Body of pancreas (tissue), 4 donors: ENCODE measurements around the gene CCDC141. TPM values are rescaled to one million over a fixed set of nuclear protein-coding genes. Genes with fewer than 3 reads are reported as not detected.

Experiments used
- ATAC-seq: fragments of 150-250 bp; one replicate; pipeline ENCODE4 v1.9.1; 2016
- DNase-seq, 4 donors: peaks; one replicate each; pipeline ENCODE4 v3.0.0-alpha.2; 2019
- H3K27ac ChIP-seq, 4 donors: fragments of 200-600 bp; sonication (generic); 1 replicate in 3 of 4; 2 replicates in 1 of 4; pipeline versions ENCODE4 v1.5.1 to v1.6.1; 2016 to 2019; ENCODE audit warnings: mild to moderate bottlenecking in 1 of 4, mixed read lengths in 1 of 4, moderate library complexity in 1 of 4
- H3K27me3 ChIP-seq, 2 donors: fragments of 200-600 bp; sonication (generic); one replicate each; pipeline ENCODE4 v1.6.0; 2016; ENCODE audit warnings: mild to moderate bottlenecking in 1 of 2
- H3K36me3 ChIP-seq, 2 donors: fragments of 200-600 bp; sonication (generic); replicated peaks in 1 of 2; 2 replicates each; pipeline ENCODE4 v1.5.1; 2016; ENCODE audit warnings: low read depth in 2 of 2; ENCODE audit not compliant: insufficient read depth in 1 of 2
- H3K4me1 ChIP-seq: fragments of 200-600 bp; sonication (generic); one replicate; pipeline ENCODE4 v1.6.0; 2016
- H3K4me3 ChIP-seq, 2 donors: fragments of 200-600 bp; sonication (generic); 1 replicate in 1 of 2; 2 replicates in 1 of 2; pipeline ENCODE4 v1.5.1; 2016 to 2019
- H3K9me3 ChIP-seq, 3 donors: fragments of 200-600 bp; sonication (generic); 1 replicate in 2 of 3; 2 replicates in 1 of 3; pipeline ENCODE4 v1.5.1; 2016
- POLR2A ChIP-seq, 3 donors: fragments of 450-650 bp; IDR thresholded peaks; one replicate each; pipeline ENCODE4 v1.6.1; 2016; ENCODE audit warnings: antibody characterized with exemption in 3 of 3, mild to moderate bottlenecking in 2 of 3
- WGBS, 2 donors: methylation state at CpG; one replicate each; pipeline ENCODE4 v1.1.5; 2017; 5-methylcytosine and 5-hydroxymethylcytosine counted together
- intact Hi-C: fragments of 100-400 bp; cut with DNase I; formaldehyde crosslinking; loops from one replicate; pipeline ENCODE4 v1.15.1; 2023
- total RNA-seq, 2 donors: library from RNA; depleted of rRNA; stranded (reverse); fragments of >200 nt; gene quantifications; one replicate each; pipeline ENCODE4 v1.1.0, GENCODE V29; 2016
- TF ChIP-seq, protein P1 (sequence below), 7 experiments: fragments of 450-650 bp in 4 of 7; fragments of 200-600 bp in 3 of 7; sonication (generic) in 3 of 7; IDR thresholded peaks; one replicate each; pipeline ENCODE4 v1.5.1; 2016 to 2019; ENCODE audit warnings: antibody characterized with exemption in 7 of 7

The CCDC141 gene
- total RNA-seq, 2 donors from 2014 or later: 13.7 to 19.4 TPM

DNA sequence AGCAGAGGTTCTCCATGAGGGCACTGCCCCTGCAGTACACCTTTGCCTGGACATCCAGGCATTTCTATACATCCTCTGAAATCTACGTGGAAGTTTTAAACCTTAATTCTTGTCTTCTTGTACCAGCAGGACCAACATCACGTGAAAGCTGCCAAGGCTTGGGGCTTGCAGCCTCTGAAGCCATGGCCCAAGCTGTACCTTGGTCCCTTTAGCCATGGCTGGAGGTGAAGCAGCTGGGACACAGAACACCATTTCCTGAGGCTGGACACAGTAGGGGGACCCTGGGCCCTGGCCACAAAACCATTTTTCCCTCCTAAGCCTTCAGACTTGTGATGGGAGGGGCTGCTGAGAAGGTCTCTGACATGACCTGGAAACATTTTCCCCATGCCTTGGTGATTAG is 32.8 kb upstream of the CCDC141 start:
- no peaks in the 10 kb centered on the region for H3K36me3 ChIP-seq
- intact Hi-C loops: no loop called here
- WGBS, 2 donors: 96 to 100% methylated on average over 2 of the region's 2 CpGs
- no peak overlapping the region for H3K27ac ChIP-seq
- ATAC-seq (no peak), DNase-seq (no peak)
- H3K4me3 ChIP-seq: no peak overlapping the region
- no peaks in the 10 kb centered on the region for H3K27me3 ChIP-seq
- H3K4me1 ChIP-seq: no peaks in the 10 kb centered on the region
- no peaks in the 10 kb centered on the region for H3K9me3 ChIP-seq
- TF ChIP-seq, protein P1, sequence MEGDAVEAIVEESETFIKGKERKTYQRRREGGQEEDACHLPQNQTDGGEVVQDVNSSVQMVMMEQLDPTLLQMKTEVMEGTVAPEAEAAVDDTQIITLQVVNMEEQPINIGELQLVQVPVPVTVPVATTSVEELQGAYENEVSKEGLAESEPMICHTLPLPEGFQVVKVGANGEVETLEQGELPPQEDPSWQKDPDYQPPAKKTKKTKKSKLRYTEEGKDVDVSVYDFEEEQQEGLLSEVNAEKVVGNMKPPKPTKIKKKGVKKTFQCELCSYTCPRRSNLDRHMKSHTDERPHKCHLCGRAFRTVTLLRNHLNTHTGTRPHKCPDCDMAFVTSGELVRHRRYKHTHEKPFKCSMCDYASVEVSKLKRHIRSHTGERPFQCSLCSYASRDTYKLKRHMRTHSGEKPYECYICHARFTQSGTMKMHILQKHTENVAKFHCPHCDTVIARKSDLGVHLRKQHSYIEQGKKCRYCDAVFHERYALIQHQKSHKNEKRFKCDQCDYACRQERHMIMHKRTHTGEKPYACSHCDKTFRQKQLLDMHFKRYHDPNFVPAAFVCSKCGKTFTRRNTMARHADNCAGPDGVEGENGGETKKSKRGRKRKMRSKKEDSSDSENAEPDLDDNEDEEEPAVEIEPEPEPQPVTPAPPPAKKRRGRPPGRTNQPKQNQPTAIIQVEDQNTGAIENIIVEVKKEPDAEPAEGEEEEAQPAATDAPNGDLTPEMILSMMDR (IDR thresholded peaks at IDR 0.05): no peak
- no peak for TF ChIP-seq POLR2A (IDR thresholded peaks at IDR 0.05)

DNA sequence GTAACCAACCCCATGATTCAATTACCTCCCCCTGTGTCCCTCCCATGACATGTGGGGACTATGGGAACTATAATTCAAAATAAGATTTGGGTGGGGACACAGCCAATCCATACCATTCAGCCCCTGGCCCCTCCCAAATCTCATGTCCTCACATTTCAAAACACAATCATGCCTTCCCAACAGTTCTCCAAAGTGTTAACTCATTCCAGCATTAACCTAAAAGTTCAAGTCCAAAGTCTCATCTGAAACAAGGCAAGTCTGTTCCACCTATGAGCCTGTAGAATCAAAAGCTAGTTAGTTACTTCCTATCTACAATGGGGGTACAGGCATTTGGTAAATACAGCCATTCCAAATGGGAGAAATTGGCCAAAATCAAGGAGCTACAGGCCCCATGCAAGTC is 32.0 kb upstream of the CCDC141 start:
- Histone ChIP-seq H3K36me3 (no peaks in the 10 kb centered on the region), H3K27me3 (no peaks in the 10 kb centered on the region), H3K4me1 (no peaks in the 10 kb centered on the region), H3K4me3 (no peak overlapping the region), H3K27ac (no peak overlapping the region), H3K9me3 (no peaks in the 10 kb centered on the region)
- intact Hi-C loops: no loop called here
- DNase-seq (no peak), ATAC-seq (no peak)
- no peak for TF ChIP-seq POLR2A (IDR thresholded peaks at IDR 0.05)
- TF ChIP-seq, protein P1 (IDR thresholded peaks at IDR 0.05): no peak

DNA sequence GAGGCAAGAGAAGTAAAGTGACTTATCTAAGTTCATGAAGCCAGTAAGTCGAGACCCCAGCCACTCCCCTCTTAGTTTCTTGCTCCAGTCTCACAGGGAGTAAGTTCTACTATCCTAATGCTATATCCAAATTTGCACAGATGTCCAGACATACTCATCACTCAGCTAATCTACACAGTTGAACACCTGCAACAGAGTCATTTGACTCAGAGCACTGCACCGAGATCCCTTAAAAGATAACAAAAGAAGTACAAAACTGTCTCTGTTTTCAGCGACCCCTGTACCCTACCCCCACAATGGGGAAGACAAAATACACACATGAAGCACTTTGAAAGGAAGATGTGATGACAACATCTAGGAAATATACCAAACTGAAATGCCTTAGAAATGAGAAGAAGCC is 22.6 kb upstream of the CCDC141 start:
- no peaks in the 10 kb centered on the region for H3K27me3 ChIP-seq
- no peaks in the 10 kb centered on the region for H3K36me3 ChIP-seq
- no peak overlapping the region for H3K27ac ChIP-seq
- no peaks in the 10 kb centered on the region for H3K9me3 ChIP-seq
- H3K4me3 ChIP-seq: no peak overlapping the region
- H3K4me1 ChIP-seq: no peaks in the 10 kb centered on the region
- no peak for TF ChIP-seq POLR2A (IDR thresholded peaks at IDR 0.05)
- TF ChIP-seq, protein P1 (IDR thresholded peaks at IDR 0.05): no peak
- ATAC-seq: no peak
- intact Hi-C loops: no loop called here
- 61 to 64% methylated on average over 3 of the region's 3 CpGs for WGBS, 2 donors
- DNase-seq: no peak

DNA sequence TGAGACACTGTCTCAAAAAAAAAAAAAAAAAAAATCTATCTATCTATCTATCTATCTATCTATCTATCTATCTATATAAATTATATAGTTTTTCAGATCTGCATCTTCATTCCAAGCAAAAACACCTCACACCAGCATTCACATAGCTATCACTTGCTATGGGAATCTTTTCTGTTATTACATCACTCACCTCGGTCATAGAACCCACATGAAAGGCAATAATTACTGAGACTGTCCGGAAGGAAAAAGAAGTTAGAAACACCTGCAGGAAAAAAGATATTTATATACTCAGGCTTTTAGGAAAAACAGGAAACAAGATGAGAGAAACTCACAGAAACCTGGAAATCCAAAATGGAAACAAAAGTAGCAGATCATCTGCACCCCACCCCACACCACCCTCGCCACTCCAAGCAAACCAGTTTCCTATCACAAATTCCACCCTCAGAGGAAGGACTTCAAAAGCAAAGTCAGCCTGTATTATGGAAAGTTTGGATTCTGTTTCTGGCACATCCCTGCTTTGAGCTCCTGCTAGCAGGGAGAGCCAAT is 21.9 kb upstream of the CCDC141 start:
- Histone ChIP-seq H3K4me3 (no peak overlapping the region), H3K27ac (no peak overlapping the region), H3K36me3 (no peaks in the 10 kb centered on the region), H3K27me3 (no peaks in the 10 kb centered on the region), H3K9me3 (no peaks in the 10 kb centered on the region), H3K4me1 (no peaks in the 10 kb centered on the region)
- intact Hi-C loops: no loop called here
- 66 to 79% methylated on average over 3 of the region's 3 CpGs for WGBS, 2 donors
- ATAC-seq (no peak), DNase-seq (no peak)
- TF ChIP-seq, protein P1 (IDR thresholded peaks at IDR 0.05): no peak
- no peak for TF ChIP-seq POLR2A (IDR thresholded peaks at IDR 0.05)

GRCh38 chr2:179070895-179071294 is 21.0 kb upstream of the CCDC141 start:
- H3K36me3 ChIP-seq: no peaks in the 10 kb centered on the region
- no peak overlapping the region for H3K4me3 ChIP-seq
- 71 to 75% methylated on average over 2 of the region's 2 CpGs for WGBS, 2 donors
- DNase-seq (no peak), ATAC-seq (no peak)
- no peaks in the 10 kb centered on the region for H3K27me3 ChIP-seq
- TF ChIP-seq, protein P1 (IDR thresholded peaks at IDR 0.05): no peak
- TF ChIP-seq POLR2A (IDR thresholded peaks at IDR 0.05): no peak
- intact Hi-C loops: no loop called here
- no peaks in the 10 kb centered on the region for H3K4me1 ChIP-seq
- no peak overlapping the region for H3K27ac ChIP-seq
- no peaks in the 10 kb centered on the region for H3K9me3 ChIP-seq
